ENCODE measurements around the gene PATJ. TPM values are rescaled to one million over a fixed set of nuclear protein-coding genes. Genes with fewer than 3 reads are reported as not detected.
"Not testable (repeated sequence)": the region's sequence is repeated elsewhere in the genome, so short reads cannot be mapped to it uniquely, and the experiment has no call there.

PATJ gene
- total and polyA plus RNA-seq, 2 donors (not counting 3 experiments of a cell fraction or from before 2014, with no cell fraction given) = 1.1 to 3.0 TPM

DNA sequence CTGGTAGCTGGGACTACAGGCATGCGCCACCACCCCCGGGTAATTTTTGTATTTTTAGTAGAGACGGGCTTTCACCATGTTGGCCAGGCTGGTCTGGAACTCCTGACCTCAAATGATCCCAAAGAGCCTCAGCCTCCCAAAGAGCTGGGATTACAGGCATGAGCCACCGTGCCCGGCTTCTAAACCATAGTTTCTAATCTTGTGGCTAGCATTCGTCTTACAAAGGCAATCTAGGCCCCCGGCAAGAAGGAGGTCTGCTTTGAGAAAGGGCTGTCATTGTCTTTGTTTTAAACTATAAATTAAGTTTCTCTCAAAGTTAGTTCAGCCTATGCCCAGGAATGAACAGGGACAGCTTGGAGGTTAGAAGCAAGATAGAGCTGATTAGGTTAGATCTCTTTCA lies 442.1 kb downstream of the PATJ start:
- Histone ChIP-seq H3K79me2 (ENCODE audit: control insufficient read depth, insufficient read depth, low read length) (no peaks in the 10 kb centered on the region), H4K20me1 (replicated peaks; ENCODE audit: control insufficient read depth, extremely low read depth, insufficient read depth, low read length) (no peaks in the 10 kb centered on the region), H3K4me2 (ENCODE audit: insufficient read depth, low read length) (no peak overlapping the region), H3K4me1 (ENCODE audit: control insufficient read depth, extremely low read depth, insufficient read depth, low read length) (no peaks in the 10 kb centered on the region), H3K4me3 (replicated peaks in 1 of 3; ENCODE audit: insufficient read depth in 1 of 3, low read depth in 1 of 3, low read length in 3 of 3) (no peak overlapping the region), H3K9ac (replicated peaks; ENCODE audit: extremely low read depth, insufficient read depth, low read length) (no peak overlapping the region), H3K9me3 (replicated peaks; ENCODE audit: control insufficient read depth, insufficient read depth, low read length) (no peaks in the 10 kb centered on the region), H3K27me3 (ENCODE audit: control insufficient read depth in 2 of 2, insufficient read depth in 2 of 2, low read length in 2 of 2) (no peaks in the 10 kb centered on the region), H3K27ac (ENCODE audit: insufficient read depth, low read depth, low read length) (no peak overlapping the region), H3K36me3 (ENCODE audit: control insufficient read depth in 2 of 2, extremely low read depth in 1 of 2, insufficient read depth in 2 of 2, low read length in 2 of 2) (no peaks in the 10 kb centered on the region), H3K9me1 (replicated peaks; ENCODE audit: control insufficient read depth, extremely low read depth, insufficient read depth, low read length) (no peaks in the 10 kb centered on the region), H2AFZ (ENCODE audit: low read depth, low read length) (no peak overlapping the region)
- DNase-seq (ENCODE audit: low read depth, low spot score) = no peak
- no peak for TF ChIP-seq GATA2 (IDR thresholded peaks at IDR 0.05; ENCODE audit: insufficient read depth, insufficient read length, low read depth, low read length)
- TF ChIP-seq EZH2 (IDR thresholded peaks at IDR 0.05; ENCODE audit: borderline replicate concordance, low read depth, low read length, severe bottlenecking) = no peak
- no peak for TF ChIP-seq MYC (IDR thresholded peaks at IDR 0.05; ENCODE audit: low read depth, low read length)
- TF ChIP-seq, protein P1, sequence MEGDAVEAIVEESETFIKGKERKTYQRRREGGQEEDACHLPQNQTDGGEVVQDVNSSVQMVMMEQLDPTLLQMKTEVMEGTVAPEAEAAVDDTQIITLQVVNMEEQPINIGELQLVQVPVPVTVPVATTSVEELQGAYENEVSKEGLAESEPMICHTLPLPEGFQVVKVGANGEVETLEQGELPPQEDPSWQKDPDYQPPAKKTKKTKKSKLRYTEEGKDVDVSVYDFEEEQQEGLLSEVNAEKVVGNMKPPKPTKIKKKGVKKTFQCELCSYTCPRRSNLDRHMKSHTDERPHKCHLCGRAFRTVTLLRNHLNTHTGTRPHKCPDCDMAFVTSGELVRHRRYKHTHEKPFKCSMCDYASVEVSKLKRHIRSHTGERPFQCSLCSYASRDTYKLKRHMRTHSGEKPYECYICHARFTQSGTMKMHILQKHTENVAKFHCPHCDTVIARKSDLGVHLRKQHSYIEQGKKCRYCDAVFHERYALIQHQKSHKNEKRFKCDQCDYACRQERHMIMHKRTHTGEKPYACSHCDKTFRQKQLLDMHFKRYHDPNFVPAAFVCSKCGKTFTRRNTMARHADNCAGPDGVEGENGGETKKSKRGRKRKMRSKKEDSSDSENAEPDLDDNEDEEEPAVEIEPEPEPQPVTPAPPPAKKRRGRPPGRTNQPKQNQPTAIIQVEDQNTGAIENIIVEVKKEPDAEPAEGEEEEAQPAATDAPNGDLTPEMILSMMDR (IDR thresholded peaks at IDR 0.05; ENCODE audit: extremely low read depth in 1 of 2, insufficient read depth in 1 of 2, low read depth in 1 of 2, low read length in 2 of 2) = no peak
- no peak for TF ChIP-seq JUN (IDR thresholded peaks at IDR 0.05; ENCODE audit: borderline replicate concordance, insufficient read depth, insufficient read length, low read depth)
- no peak for TF ChIP-seq POLR2A (IDR thresholded peaks at IDR 0.05; ENCODE audit: low read depth, low read length)
- TF ChIP-seq POLR2AphosphoS5 (IDR thresholded peaks at IDR 0.05; ENCODE audit: insufficient read depth, low read depth, low read length) = no peak
- TF ChIP-seq FOS (IDR thresholded peaks at IDR 0.05; ENCODE audit: borderline replicate concordance, insufficient read depth, low read length) = no peak
- TF ChIP-seq, protein P2, sequence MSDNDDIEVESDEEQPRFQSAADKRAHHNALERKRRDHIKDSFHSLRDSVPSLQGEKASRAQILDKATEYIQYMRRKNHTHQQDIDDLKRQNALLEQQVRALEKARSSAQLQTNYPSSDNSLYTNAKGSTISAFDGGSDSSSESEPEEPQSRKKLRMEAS (IDR thresholded peaks at IDR 0.05; ENCODE audit: insufficient read depth, insufficient read length) = no peak
- no TSS peak for BruUV-seq (replicated peaks)
- dilution Hi-C loops (cut with MboI; ENCODE audit: extremely low pct_ligation_motif_present, low sequenced_read_pairs) (no loop called here), intact Hi-C loops (cut with micrococcal nuclease) (no loop called here)
- FAIRE-seq = no peak
- POLR2A ChIA-PET = no interaction called here
- CTCF ChIA-PET = interaction anchor here (3.0 kb wide), 1 partner anchor 9 kb away, joined by 17 read pairs; no protein-coding TSS in a partner anchor

DNA sequence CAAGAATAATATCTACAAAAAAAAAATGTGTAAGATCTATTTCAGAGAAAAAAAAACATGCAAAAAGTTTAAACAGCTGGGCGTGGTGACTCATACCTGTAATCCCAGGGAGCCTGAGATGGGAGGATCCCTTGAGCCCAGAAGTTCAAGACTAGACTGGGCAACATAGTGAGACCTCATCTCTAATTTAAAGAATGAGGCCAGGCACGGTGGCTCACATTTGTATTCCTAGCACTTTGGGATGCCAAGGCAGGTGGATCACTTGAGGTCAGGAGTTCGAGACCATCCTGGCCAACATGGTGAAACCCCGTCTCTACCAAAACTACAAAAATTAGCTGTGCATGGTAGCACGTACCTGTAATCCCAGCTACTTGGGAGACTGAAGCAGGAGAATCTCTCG lies 443.0 kb downstream of the PATJ start:
- H3K9me1 ChIP-seq (replicated peaks; ENCODE audit: control insufficient read depth, extremely low read depth, insufficient read depth, low read length); H4K20me1 ChIP-seq (replicated peaks; ENCODE audit: control insufficient read depth, extremely low read depth, insufficient read depth, low read length); H2AFZ ChIP-seq (ENCODE audit: low read depth, low read length); intact Hi-C loops (cut with micrococcal nuclease); H3K79me2 ChIP-seq (ENCODE audit: control insufficient read depth, insufficient read depth, low read length); H3K4me3 ChIP-seq (replicated peaks in 1 of 3; ENCODE audit: insufficient read depth in 1 of 3, low read depth in 1 of 3, low read length in 3 of 3); FAIRE-seq; H3K27me3 ChIP-seq (ENCODE audit: control insufficient read depth in 2 of 2, insufficient read depth in 2 of 2, low read length in 2 of 2); H3K27ac ChIP-seq (ENCODE audit: insufficient read depth, low read depth, low read length); BruUV-seq (replicated peaks); H3K9ac ChIP-seq (replicated peaks; ENCODE audit: extremely low read depth, insufficient read depth, low read length); H3K9me3 ChIP-seq (replicated peaks; ENCODE audit: control insufficient read depth, insufficient read depth, low read length); dilution Hi-C loops (cut with MboI; ENCODE audit: extremely low pct_ligation_motif_present, low sequenced_read_pairs); POLR2A ChIA-PET; H3K36me3 ChIP-seq (ENCODE audit: control insufficient read depth in 2 of 2, extremely low read depth in 1 of 2, insufficient read depth in 2 of 2, low read length in 2 of 2); DNase-seq (ENCODE audit: low read depth, low spot score); H3K4me1 ChIP-seq (ENCODE audit: control insufficient read depth, extremely low read depth, insufficient read depth, low read length); H3K4me2 ChIP-seq (ENCODE audit: insufficient read depth, low read length): not testable (repeated sequence)
- CTCF ChIA-PET = interaction anchor here (3.0 kb wide), 1 partner anchor 9 kb away, joined by 17 read pairs; no protein-coding TSS in a partner anchor

Data from endothelial cell of umbilical vein (primary cell).